Erythroblast (primary cell): ENCODE data around the gene TRAPPC13.
"Not testable (repeated sequence)": the region's sequence is repeated elsewhere in the genome, so short reads cannot be mapped to it uniquely, and the experiment has no call there.

ENCODE experiments used
- DNase-seq, 2 experiments: peaks; one replicate each; lab custom pipeline; 2025; lab: John Stamatoyannopoulos, UW
- GATA1 ChIP-seq: IDR thresholded peaks from 2 replicates; pipeline ENCODE4 v1.6.1; 2011; ENCODE audit warnings: low read depth, mild to moderate bottlenecking, control low read depth, low read length, moderate library complexity
- POLR2A ChIP-seq: IDR thresholded peaks from 2 replicates; pipeline ENCODE4 v1.6.1; 2011; ENCODE audit warnings: mild to moderate bottlenecking, low read length

Gene TRAPPC13

DNA sequence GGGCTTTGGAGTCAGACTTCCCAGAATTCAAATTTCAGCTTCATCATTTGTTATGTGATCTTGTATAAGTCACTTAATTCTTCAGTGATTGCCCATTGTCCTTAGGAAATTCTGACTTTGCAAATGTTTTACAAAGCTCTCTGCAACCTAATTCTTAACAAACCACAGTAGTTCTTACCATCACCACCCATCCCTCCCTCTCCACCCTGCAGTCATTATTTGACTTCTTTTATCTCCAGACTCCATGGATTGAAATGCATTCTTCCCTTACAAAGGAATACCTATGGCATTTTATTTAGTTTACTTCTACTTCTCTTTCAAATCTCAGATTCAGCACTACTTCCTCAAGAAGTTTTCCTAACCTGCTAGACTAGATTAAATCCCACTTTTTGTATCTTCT, 23.1 kb downstream of the TRAPPC13 start:
- no peak for DNase-seq
- TF ChIP-seq POLR2A (no peak), GATA1 (no peak)

DNA sequence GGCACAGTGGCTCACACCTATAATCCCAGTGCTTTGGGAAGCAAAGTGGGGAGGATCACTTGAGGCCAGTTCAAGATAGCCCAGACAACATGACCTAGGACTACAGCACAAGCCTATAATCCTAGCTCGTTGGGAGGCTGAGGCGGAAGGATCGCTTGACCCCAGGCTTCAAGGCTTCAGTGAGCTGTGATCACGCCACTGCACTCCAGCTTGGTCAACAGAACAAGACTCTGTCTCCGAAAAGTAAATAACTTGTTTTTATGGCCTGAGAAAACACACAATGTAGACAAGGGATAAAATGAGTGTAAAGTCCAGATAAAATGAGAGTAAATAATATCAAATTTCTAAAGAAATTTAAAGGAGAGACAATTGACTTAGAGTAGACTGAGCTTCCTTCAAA, 26.3 kb downstream of the TRAPPC13 start:
- TF ChIP-seq POLR2A = no peak
- TF ChIP-seq GATA1 = no peak
- no peak for DNase-seq

DNA sequence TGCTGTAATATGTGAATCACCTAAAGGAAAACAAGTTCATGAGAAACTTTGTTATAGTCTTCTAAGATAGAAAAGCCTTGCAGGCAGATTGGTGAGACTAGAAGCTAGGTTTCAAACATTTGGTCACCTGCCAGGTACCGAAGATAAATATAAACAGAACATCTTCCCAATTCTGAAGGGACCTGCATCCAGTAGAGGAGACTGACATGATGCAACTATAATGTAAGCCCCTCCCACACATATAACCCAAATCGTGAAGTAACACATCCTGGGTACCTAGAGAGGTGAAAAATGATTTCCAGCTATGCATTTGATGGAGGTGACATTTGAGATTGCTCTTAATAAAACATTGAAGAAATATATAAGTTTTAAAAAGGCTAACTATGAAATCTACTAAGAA, 29.9 kb downstream of the TRAPPC13 start:
- TF ChIP-seq POLR2A (no peak), GATA1 (no peak)
- peak in 1 of 2 experiments; percentile 4 for DNase-seq

DNA sequence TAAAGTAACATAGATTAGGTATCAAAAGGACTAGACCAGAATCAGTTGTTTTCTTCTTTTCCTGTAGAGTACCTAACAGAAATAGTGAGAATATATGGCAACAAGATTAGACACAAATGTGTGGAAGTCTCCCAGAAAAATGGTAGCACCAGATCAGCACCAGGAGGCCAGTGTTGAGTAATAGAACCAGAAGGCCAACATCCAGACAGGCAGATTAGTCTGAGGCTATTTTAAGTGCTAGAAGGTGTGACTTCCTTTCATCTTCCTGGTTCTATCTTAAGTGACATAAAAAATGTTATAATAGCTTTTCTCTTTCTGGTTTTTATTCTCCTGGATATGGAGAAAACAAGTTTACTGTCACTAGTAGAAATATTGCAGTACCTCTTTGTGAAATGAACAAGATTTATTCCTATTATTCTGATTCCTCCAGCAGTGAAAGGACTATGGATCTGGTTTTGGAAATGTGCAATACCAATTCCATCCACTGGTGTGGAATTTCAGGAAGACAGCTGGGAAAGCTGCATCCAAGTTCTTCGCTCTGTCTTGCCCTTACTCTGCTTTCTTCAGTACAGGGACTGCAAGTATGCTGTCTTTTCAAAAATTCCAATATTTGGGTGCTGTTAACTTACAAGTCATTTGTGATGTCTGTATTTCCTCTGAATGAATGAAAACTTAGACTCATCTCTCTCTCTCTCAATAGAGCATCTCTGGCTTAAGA, 39.1 kb downstream of the TRAPPC13 start:
- no peak for TF ChIP-seq GATA1
- no peak for TF ChIP-seq POLR2A
- no peak for DNase-seq

DNA sequence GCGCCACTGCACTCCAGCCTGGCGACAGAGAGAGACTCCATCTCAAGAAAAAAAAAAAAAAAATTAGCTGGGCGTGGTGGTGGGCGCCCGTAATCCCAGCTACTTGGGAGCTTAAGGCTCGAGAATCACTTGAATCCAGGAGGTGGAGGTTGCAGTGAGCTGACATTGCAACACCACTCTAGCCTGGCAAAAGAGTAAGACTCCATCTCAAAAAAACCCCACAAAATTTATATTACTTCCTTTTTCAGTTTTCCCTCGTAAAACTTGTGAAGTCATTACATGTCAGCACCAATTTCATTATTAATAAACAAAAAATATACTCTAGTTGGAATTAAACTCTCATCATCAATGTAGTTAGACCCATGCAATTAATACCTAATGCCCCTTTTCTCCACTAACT, 43.9 kb downstream of the TRAPPC13 start:
- TF ChIP-seq POLR2A (no peak), GATA1 (no peak)
- DNase-seq = no peak

DNA sequence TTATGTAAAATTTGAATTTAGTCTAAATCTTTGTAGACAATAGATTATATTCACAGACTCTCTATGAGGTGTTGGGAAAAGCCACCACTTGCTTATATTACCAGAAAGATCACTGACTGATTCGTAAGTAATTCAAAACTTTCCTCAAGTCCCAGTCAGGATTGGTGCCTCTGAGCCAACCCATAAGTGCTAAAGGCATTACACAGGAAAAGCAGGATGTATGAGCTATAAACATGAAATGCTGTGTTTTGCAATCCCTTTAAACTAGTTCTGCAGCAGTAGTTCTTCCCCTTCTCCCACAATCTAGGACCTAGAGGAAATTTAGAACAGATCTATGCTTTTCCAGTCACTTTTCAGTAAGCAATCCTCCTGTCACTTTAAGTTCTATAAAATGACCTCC, 48.0 kb downstream of the TRAPPC13 start:
- no peak for DNase-seq
- no peak for TF ChIP-seq POLR2A
- TF ChIP-seq GATA1 = no peak

DNA sequence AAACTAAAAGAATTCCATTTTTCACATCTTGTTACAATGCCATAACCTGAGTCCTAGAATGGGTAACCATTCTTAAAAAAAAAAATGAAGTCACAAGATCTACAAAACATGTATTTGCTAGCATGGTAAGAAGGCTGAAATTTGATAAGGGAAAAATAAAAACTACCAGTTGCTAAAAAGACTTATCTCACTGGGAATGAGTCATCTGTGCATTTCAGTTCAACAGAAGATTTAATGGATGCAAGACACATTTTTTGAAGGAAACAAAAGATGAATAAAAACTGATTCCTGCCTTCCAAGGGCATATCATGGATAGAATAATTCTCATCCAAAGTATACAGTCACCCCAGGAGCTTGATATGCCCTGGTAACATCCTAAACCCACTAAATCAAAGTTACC, 49.9 kb downstream of the TRAPPC13 start:
- DNase-seq = no peak
- TF ChIP-seq GATA1 = no peak
- no peak for TF ChIP-seq POLR2A

DNA sequence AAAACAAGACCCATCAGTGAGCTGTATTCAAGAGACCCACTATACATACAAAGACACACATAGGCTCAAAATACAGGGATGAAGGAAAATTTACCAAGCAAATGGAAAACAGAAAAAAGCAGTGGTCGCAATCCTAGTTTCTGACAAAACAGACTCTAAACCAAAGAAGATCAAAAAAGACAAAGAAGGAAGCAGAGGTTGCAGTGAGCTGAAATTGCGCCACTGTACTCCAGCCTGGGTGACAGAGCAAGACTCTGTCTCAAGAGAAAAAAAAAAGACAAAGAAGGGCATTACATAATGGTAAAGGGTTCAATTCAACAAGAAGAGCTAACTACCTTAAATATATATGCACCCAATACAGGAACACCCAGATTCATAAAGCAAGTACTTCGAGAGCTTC, 51.2 kb downstream of the TRAPPC13 start:
- not testable (repeated sequence) for DNase-seq

DNA sequence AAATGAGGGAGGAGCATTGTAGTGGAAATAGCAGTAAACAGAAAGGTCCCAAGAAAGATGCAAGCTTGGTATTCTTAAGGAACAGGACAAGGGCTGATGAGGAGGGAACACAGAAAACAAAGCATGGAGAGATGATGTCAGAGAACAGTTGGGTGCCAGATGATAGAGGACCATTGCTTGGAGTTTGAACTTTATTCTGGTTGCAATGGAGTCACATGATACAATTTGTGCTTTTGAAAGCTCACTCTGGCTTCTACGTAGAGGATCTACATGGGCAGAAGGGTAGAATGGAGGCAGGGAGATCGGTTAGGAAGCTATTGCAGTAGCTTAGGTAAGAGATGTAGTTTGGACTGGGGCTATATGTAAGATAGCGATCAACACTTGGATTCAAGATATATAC, 57.3 kb downstream of the TRAPPC13 start:
- TF ChIP-seq POLR2A (no peak), GATA1 (no peak)
- no peak for DNase-seq

DNA sequence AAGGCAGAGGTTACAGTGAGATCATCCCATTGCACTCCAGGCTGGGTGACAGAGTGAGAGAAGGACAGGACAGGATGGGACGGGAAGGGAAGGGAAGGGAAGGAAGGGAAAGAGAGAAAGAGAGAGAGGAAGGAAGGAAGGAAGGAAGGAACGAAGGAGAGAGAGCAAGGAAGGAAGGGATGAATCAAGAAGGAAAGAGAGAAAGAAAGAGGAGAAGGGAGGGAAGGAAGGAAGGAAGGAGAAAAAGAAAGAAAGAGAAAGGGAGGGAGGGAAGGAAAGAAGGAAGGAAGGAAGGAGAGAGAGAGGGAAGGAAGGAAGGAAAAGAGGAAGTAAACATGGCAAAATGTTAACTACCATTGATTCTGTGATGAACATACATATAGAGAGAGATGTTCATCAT, 68.3 kb downstream of the TRAPPC13 start:
- no peak for DNase-seq
- TF ChIP-seq POLR2A (no peak), GATA1 (no peak)

DNA sequence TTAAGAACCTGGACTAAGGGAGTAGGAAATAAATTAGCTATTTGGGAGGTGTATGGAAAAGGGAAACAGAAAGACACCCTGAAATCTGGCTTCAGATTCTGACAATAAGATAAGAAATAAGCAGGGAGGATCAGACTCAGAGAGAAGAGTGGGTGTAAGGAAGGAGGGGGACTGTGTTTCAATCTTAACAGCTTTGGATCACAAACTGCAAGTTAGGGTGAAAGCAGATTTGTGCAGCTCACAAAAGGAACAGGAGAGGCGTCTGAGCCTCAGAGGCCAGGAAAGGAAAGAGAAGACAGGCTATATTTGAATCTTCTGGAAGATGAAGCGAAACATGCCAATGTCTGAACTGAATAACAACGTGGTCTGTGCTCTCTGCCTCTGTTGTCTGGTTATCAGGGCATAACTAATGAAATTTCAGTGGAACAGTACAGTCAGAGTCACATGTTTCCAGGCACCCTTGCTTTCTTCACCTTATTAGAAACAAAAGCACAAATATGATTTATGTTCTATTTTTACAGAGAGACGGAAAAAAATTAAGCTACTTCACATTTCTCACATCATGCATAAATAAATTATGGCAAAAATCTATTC, 70.4 kb downstream of the TRAPPC13 start:
- DNase-seq = no peak
- TF ChIP-seq GATA1 = no peak
- no peak for TF ChIP-seq POLR2A

DNA sequence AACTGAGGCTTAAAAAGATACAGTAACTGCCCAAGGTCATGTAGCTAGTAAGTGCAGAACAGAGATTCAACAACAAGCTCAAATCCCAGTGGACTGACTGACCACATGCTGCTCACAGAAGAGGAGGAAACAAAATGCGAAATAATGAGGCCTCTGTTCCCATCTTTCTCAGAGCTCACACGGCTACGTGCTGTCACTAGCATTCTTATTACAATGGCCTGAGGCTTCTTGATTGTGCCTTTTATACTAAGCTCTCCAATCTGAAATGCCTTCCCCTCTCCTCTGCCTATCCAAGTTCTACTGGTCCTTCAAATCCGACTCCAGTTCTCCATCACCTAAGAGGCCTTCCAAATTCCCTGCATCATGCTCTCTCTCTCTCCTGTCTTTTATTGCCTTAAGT, 71.1 kb downstream of the TRAPPC13 start:
- DNase-seq = no peak
- no peak for TF ChIP-seq POLR2A
- TF ChIP-seq GATA1 = no peak

DNA sequence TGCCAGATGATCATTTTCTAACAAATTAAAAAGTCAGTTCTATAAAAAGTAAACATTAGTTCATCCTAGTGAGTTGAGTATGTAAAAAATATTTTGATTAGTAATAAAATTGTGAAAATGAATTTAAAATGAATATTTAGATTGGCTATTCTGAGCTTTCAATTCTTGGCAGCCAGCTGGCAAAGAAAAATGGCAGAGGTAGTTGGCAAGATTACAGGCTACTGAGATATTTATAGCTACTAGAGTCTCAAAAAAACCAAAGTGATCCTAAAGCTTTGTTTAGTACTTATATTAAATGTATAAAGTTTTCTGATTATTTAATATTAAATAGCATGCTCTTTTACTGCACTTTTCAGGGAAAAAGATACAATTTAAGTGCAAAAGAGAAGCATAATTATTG, 72.1 kb downstream of the TRAPPC13 start:
- no peak for DNase-seq
- TF ChIP-seq POLR2A (no peak), GATA1 (no peak)

DNA sequence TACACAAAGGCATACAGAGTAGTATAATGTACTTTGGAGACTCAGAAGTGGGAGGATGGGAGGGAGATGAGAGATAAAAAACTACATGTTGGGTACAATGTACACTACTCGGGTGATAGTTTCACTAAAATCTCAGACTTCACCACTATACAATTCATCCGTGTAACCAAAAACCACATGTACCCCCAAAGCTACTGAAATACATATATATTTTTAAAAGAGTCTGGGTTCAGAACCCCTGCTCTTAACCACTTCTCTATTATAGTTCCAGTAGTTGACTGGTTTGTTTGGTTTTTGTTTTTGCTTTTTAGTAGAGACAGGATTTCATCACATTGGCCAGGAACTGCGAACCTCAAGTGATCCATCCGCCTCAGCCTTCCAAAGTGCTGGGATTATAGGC, 74.5 kb downstream of the TRAPPC13 start:
- TF ChIP-seq GATA1 = no peak
- no peak for TF ChIP-seq POLR2A
- DNase-seq = no peak

DNA sequence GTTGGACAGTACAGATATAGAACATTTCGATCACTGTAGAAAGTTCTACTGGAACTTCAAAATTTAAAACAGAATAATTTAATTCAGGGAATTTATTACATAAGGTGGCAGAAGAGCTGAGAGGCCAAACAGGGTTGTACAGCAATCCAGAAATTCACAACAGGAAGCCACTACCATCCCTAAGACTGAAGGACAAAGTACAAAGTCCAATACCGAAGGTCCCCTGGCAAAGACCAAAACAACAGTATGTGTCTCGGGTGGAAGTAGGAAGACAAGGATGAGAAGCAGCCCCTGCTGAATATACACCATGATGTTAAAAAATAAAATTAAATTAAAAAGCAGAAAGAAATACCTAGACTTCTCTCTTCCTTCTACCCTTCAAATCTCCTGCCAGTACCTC, 77.2 kb downstream of the TRAPPC13 start:
- DNase-seq = no peak
- TF ChIP-seq POLR2A = no peak
